Keratinocyte (primary cell): ENCODE data around the gene SIX5. TPM values are rescaled to one million over a fixed set of nuclear protein-coding genes. Genes with fewer than 3 reads are reported as not detected.

Source experiments
- DNase-seq: peaks from one replicate; pipeline ENCODE4 v3.0.0-alpha.2; 2011; ENCODE audit warnings: low read depth, missing footprints, low spot score
- FAIRE-seq: peaks from 2 replicates; lab custom pipeline; 2011; peaks lifted over from hg19 to GRCh38; lab: Jason Lieb, UNC
- H2AFZ ChIP-seq: 2 replicates; pipeline ENCODE4 v1.6.0; 2012; ENCODE audit warnings: low read length, control low read depth, inconsistent platforms; ENCODE audit not compliant: control insufficient read depth
- H3K27ac ChIP-seq: 2 replicates; pipeline ENCODE4 v1.5.1; 2011; ENCODE audit warnings: low read length; ENCODE audit not compliant: control insufficient read depth, insufficient read depth
- H3K27me3 ChIP-seq: 3 replicates; pipeline ENCODE4 v1.6.0; 2011; ENCODE audit warnings: low read length; ENCODE audit not compliant: control insufficient read depth, insufficient read depth; ENCODE audit errors: extremely low read depth
- H3K36me3 ChIP-seq, 2 experiments: 2 replicates in 1 of 2; 3 replicates in 1 of 2; pipeline ENCODE4 v1.5.1; 2011; ENCODE audit warnings: low read length in 2 of 2, mild to moderate bottlenecking in 1 of 2; ENCODE audit not compliant: control insufficient read depth in 2 of 2, insufficient read depth in 2 of 2; ENCODE audit errors: extremely low read depth in 1 of 2
- H3K4me1 ChIP-seq: 3 replicates; pipeline ENCODE4 v1.5.1; 2011; ENCODE audit warnings: low read length; ENCODE audit not compliant: control insufficient read depth, insufficient read depth; ENCODE audit errors: extremely low read depth
- H3K4me2 ChIP-seq: 3 replicates; pipeline ENCODE4 v1.6.0; 2011; ENCODE audit warnings: low read depth, low read length; ENCODE audit not compliant: control insufficient read depth, insufficient read depth; ENCODE audit errors: extremely low read depth
- H3K4me3 ChIP-seq, 3 experiments: fragments of 200-600 bp in 1 of 3; sonication (generic) in 1 of 3; 2 replicates in 2 of 3; 3 replicates in 1 of 3; pipeline ENCODE4 v1.5.1; 2011 to 2016; ENCODE audit warnings: low read length in 3 of 3, mild to moderate bottlenecking in 3 of 3, control low read depth in 2 of 3, inconsistent platforms in 1 of 3, low read depth in 1 of 3, mixed read lengths in 1 of 3, mixed run types in 1 of 3, moderate library complexity in 1 of 3; ENCODE audit not compliant: control insufficient read depth in 2 of 3, insufficient read depth in 2 of 3; ENCODE audit errors: extremely low read depth in 1 of 3
- H3K79me2 ChIP-seq: 2 replicates; pipeline ENCODE4 v1.6.0; 2012; ENCODE audit warnings: low read length; ENCODE audit not compliant: control insufficient read depth, insufficient read depth
- H3K9ac ChIP-seq: 3 replicates; pipeline ENCODE4 v1.6.0; 2011; ENCODE audit warnings: low read length; ENCODE audit not compliant: control insufficient read depth, insufficient read depth; ENCODE audit errors: extremely low read depth
- H3K9me1 ChIP-seq: 3 replicates; pipeline ENCODE4 v1.6.0; 2011; ENCODE audit warnings: low read length; ENCODE audit not compliant: control insufficient read depth, insufficient read depth; ENCODE audit errors: extremely low read depth
- H3K9me3 ChIP-seq: 2 replicates; pipeline ENCODE4 v1.5.1; 2012; ENCODE audit warnings: low read depth, low read length; ENCODE audit not compliant: control insufficient read depth
- H4K20me1 ChIP-seq: 3 replicates; pipeline ENCODE4 v1.6.0; 2011; ENCODE audit warnings: low read length; ENCODE audit not compliant: control insufficient read depth, insufficient read depth; ENCODE audit errors: extremely low read depth
- EZH2 ChIP-seq: IDR thresholded peaks from one replicate; pipeline ENCODE4 v1.6.1; 2012; ENCODE audit warnings: inconsistent platforms, mild to moderate bottlenecking, low read length, moderate library complexity
- dilution Hi-C: fragments of 300-500 bp; cut with MboI; formaldehyde crosslinking; loops from one replicate; pipeline ENCODE4 v1.7.0; 2020; ENCODE audit warnings: low sequenced_read_pairs; ENCODE audit not compliant: extremely low pct_ligation_motif_present
- polyA plus RNA-seq, 5 experiments: library from polyadenylated mRNA; depleted of rRNA in 3 of 5; stranded (reverse) in 3 of 5; stranded (forward) in 1 of 5; unstranded in 1 of 5; fragments of >200 nt; gene quantifications; 1 replicate in 1 of 5; 2 replicates in 3 of 5; 3 replicates in 1 of 5; pipeline versions ENCODE4 v1.2.1 to v1.2.3, GENCODE V29; 2011 to 2012; ENCODE audit warnings: missing spikeins in 2 of 5, low read depth in 1 of 5, low replicate concordance in 1 of 5
- TF ChIP-seq, protein P1 (sequence below), 3 experiments: IDR thresholded peaks in 1 of 3; conservative IDR thresholded peaks in 1 of 3; optimal IDR thresholded peaks in 1 of 3; 2 replicates in 2 of 3; 3 replicates in 1 of 3; pipeline versions ENCODE3 to v1.5.1; 2011; ENCODE audit warnings: low read length in 3 of 3, mild to moderate bottlenecking in 3 of 3, moderate library complexity in 2 of 3, control low read depth in 1 of 3, inconsistent platforms in 1 of 3; ENCODE audit not compliant: insufficient read depth in 2 of 3; ENCODE audit errors: extremely low read depth in 1 of 3

Gene SIX5
- polyA plus RNA-seq, 1 donor (not counting 4 experiments of a cell fraction or from before 2014, with no cell fraction given): 1.3 TPM

DNA sequence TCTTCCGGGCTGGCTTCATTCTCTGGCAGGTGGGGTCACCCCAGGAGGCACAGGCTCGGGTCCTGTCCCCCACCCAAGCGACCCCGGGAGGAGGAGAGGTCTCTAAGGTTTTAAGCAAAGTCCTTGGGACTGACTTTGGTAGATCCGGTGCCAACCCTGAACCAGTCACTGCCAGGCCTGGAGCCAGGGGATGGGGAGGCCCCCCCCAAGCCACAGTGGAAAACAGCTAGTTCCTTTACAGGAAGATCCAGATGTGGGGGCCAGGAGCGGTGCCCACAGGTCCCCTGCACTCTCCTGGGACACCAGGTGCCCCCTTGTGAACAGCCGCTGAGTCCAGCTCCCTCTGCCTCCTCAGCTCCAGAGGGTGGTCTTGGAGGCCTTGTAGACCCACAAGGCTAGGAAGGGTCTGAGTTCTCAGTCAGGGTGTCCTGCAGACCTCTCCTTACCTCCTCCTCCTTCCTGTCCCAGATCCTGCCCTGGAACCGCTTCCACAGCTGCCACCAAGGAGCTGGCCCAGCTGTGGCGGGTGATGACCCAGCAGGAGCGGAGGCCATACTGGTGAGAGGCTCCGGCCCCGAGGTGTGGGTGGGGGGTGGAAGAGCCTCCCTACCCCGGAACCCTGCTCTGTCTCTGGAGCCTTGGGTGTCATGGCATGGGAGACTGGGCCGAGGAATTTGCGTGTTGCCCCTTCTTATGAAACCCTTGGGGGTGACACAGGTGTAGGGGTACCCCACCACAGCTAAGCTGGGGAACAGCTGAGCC lies 6.0 kb downstream of the SIX5 start:
- dilution Hi-C loops: no loop called here
- H3K9ac ChIP-seq: no peak overlapping the region

DNA sequence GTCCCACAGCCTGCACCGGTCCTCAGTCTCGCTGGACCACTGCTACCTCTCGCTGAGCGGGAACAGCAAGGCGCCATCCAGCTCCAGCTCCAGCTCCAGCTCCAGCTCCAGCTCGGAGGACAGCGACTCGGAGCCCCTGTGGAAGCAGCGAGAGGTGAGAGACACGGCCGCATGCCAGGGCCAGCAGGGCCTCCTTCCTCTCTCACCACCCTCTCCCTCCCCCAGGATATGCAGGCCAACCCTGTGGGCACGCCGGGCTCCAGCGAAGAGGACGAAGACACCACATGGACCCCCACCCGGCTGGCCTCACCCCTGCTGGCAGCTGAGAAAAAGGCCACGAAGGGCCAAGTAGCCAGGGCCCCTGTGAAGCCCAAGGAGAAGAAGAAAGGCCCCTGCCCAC lies 7.3 kb downstream of the SIX5 start:
- Histone ChIP-seq H3K4me2 (no peak overlapping the region), H3K27me3 (no peaks in the 10 kb centered on the region), H3K4me1 (no peaks in the 10 kb centered on the region), H3K9me3 (no peaks in the 10 kb centered on the region), H3K9ac (no peak overlapping the region), H3K4me3 (no peak overlapping the region), H2AFZ (no peak overlapping the region), H3K79me2 (no peaks in the 10 kb centered on the region), H3K27ac (no peak overlapping the region), H3K9me1 (no peaks in the 10 kb centered on the region), H3K36me3 (no peaks in the 10 kb centered on the region), H4K20me1 (no peaks in the 10 kb centered on the region)
- DNase-seq: no peak
- no peak for FAIRE-seq
- TF ChIP-seq, protein P1, sequence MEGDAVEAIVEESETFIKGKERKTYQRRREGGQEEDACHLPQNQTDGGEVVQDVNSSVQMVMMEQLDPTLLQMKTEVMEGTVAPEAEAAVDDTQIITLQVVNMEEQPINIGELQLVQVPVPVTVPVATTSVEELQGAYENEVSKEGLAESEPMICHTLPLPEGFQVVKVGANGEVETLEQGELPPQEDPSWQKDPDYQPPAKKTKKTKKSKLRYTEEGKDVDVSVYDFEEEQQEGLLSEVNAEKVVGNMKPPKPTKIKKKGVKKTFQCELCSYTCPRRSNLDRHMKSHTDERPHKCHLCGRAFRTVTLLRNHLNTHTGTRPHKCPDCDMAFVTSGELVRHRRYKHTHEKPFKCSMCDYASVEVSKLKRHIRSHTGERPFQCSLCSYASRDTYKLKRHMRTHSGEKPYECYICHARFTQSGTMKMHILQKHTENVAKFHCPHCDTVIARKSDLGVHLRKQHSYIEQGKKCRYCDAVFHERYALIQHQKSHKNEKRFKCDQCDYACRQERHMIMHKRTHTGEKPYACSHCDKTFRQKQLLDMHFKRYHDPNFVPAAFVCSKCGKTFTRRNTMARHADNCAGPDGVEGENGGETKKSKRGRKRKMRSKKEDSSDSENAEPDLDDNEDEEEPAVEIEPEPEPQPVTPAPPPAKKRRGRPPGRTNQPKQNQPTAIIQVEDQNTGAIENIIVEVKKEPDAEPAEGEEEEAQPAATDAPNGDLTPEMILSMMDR (optimal IDR thresholded peaks at IDR 0.05 in 1 of 3, IDR thresholded peaks at IDR 0.05 in 1 of 3, conservative IDR thresholded peaks at IDR 0.05 in 1 of 3; ENCODE audit: extremely low read depth in 1 of 3, insufficient read depth in 2 of 3, low read length in 3 of 3): no peak
- TF ChIP-seq EZH2: no peak
- dilution Hi-C loops: no loop called here

More for the DNA sequence above, 6.0 kb downstream of the SIX5 start:
- Histone ChIP-seq H3K36me3 (no peaks in the 10 kb centered on the region), H3K27me3 (no peaks in the 10 kb centered on the region), H3K4me1 (peaks cover 10% of the 10 kb centered on the region), H2AFZ (no peak overlapping the region), H3K9me3 (no peaks in the 10 kb centered on the region), H3K4me3 (no peak overlapping the region), H3K27ac (no peak overlapping the region), H3K79me2 (no peaks in the 10 kb centered on the region), H3K4me2 (no peak overlapping the region), H3K9me1 (no peaks in the 10 kb centered on the region), H4K20me1 (no peaks in the 10 kb centered on the region)
- no peak for TF ChIP-seq EZH2
- TF ChIP-seq, protein P1 (optimal IDR thresholded peaks at IDR 0.05 in 1 of 3, IDR thresholded peaks at IDR 0.05 in 1 of 3, conservative IDR thresholded peaks at IDR 0.05 in 1 of 3; ENCODE audit: extremely low read depth in 1 of 3, insufficient read depth in 2 of 3, low read length in 3 of 3): no peak
- DNase-seq: no peak
- no peak for FAIRE-seq
